NCI-H524 treated with DMSO at 0.1 percent for 48 hours (cell line): ENCODE results near the gene NR2F1-AS1.

Experiments
- DNase-seq: peaks from one replicate; lab custom pipeline; 2025; lab: John Stamatoyannopoulos, UW

The NR2F1-AS1 gene

DNA sequence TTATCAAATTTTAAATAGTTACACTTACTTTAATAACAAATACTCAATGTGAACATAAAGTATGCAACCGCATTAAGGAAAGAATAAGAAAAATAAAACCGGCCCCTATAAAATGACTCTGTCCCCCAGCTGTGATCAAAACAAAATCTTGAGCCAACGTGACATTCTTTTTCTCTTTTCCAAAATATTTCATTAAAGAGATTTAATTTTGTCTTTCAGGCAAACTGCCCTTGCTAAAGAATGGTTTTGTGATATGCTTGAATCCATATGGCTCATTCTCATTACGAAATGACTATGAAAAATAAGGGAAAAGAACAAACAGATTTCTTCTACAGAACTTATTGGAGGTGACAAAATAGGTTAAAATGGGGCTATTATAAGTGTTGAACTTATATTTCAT, 197.0 kb downstream of the NR2F1-AS1 start:
- DNase-seq, result no peak

- no peak for DNase-seq
Observed at GRCh38 chr5:93382188-93382825, 198.7 kb downstream of the NR2F1-AS1 start.

DNA sequence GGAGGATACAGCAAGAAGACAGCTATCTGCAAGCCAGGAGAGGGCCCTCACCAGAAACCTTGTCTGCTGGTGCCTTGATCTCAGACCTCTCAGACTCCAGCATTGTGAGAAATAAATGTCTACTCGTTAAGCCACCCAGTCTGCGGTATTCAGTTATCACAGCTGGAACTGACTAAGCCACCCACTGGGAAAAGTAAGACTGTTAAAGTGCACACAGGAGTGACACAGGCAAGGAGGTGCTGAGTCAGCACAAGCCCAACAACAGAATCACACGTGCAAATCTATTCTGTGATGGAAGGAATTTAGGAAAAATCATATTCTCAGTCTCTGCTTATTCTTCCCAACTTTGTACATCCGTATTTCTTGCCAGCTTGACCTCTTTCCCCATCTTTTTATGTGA, 200.0 kb downstream of the NR2F1-AS1 start:
- no peak for DNase-seq

GRCh38 chr5:93378073-93378472, 202.9 kb downstream of the NR2F1-AS1 start:
- DNase-seq, result no peak

DNA sequence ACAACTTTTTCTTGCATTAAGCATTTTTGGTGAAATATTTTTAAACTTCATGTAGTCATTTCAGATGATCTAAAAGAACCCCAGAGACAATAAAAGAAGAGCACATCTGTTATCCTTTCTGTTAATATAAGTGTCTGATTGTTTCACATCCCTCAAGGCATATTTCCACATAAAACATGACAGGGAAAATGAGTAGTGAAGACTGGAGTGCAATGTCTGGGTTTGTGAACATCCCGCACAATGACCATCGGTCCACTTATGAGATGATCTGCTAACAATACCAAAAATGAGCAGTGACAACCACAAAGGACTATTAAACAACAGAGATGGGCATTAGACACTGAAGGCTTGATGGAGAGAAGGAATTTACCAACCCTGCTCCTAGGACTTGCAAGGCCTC, 209.1 kb downstream of the NR2F1-AS1 start:
- no peak for DNase-seq

DNA sequence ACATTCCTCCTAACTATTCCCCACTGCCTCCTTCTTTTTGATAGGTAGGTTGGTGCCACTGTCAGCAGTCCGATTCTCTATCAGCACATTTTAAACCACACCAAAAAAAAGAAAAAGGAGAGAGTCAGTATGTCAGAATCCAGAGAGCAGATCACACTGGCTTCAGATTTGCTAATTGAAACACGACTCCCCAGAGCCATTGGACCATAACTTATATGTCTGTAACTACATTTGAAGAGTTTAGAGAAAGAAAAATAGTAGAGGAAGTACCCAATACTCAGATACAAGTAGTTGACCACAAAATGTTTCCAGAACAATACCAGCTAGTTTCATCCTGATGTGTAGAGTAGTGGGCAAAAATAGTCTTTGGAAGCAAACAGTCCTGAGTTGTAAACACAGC, 216.6 kb downstream of the NR2F1-AS1 start:
- no peak for DNase-seq

GRCh38 chr5:93360436-93361088, 220.5 kb downstream of the NR2F1-AS1 start:
- DNase-seq, result no peak

GRCh38 chr5:93359960-93360305, 221.1 kb downstream of the NR2F1-AS1 start:
- no peak for DNase-seq
